GM19239 (cell line): Measurements from ENCODE around the gene MCC.
A peak's percentile ranks its signal among the peaks of the same experiment; 100 is the strongest.

Source experiments
- DNase-seq: peaks from one replicate; pipeline ENCODE4 v3.0.0; 2011; ENCODE audit warnings: low spot score; ENCODE audit not compliant: insufficient read length
- FAIRE-seq: peaks from 2 replicates; lab custom pipeline; 2011; peaks lifted over from hg19 to GRCh38; lab: Jason Lieb, UNC

MCC gene

GRCh38 chr5:113031104-113031503, 457.1 kb downstream of the MCC start:
- FAIRE-seq: no peak
- no peak for DNase-seq

DNA sequence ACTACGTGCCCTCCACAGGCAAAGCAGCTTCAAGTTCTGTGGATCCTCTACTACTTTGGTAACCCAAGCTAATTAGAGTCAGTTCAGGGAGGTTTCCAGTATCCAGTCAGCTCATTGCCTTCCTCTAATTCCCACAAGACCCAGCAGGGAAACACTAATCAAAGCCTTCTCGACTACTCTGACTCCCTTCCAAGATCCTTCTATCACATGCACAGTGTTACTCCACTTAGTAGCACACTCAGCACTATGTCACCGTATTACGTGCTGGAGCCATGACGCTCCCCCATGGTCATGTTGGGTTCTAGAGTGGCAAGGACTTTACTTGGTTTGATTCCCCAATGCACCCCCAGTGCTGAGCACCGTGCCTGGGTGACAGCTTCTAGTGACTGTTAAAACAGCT, 458.6 kb downstream of the MCC start:
- FAIRE-seq (no peak), DNase-seq (no peak)

GRCh38 chr5:113027431-113027830, 460.8 kb downstream of the MCC start:
- FAIRE-seq: no peak
- DNase-seq: no peak

DNA sequence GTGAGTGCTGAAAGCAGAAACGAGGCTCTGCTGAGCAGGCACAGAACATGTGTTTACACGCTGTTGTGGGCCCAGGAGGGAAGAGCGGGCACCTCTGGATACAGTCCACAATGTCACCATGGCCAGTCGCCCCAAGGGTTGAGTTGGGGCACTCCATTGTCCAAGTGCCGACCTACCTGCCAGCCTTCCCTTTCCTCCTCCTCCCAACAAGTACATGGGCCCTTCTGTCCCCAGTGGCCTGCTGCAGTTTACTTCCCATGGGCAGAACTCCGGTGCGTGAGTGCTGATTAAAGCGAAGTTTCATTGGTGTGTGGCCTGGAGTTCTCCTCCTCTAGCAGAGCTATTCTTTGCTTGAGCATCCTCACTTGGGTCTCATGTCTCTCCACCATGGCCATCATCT, 461.2 kb downstream of the MCC start:
- no peak for DNase-seq
- no peak for FAIRE-seq

- no peak for DNase-seq
Measured at GRCh38 chr5:113026211-113026610, 462.0 kb downstream of the MCC start.

GRCh38 chr5:113025596-113025995, 462.7 kb downstream of the MCC start:
- no peak for DNase-seq
- no peak for FAIRE-seq

More at GRCh38 chr5:113026211-113026610, 462.0 kb downstream of the MCC start:
- no peak for FAIRE-seq

GRCh38 chr5:113024076-113024697, 464.1 kb downstream of the MCC start:
- DNase-seq (no peak), FAIRE-seq (no peak)

- FAIRE-seq (peak; percentile 79), DNase-seq (no peak)
Measured at GRCh38 chr5:113022661-113023060, 465.6 kb downstream of the MCC start.

DNA sequence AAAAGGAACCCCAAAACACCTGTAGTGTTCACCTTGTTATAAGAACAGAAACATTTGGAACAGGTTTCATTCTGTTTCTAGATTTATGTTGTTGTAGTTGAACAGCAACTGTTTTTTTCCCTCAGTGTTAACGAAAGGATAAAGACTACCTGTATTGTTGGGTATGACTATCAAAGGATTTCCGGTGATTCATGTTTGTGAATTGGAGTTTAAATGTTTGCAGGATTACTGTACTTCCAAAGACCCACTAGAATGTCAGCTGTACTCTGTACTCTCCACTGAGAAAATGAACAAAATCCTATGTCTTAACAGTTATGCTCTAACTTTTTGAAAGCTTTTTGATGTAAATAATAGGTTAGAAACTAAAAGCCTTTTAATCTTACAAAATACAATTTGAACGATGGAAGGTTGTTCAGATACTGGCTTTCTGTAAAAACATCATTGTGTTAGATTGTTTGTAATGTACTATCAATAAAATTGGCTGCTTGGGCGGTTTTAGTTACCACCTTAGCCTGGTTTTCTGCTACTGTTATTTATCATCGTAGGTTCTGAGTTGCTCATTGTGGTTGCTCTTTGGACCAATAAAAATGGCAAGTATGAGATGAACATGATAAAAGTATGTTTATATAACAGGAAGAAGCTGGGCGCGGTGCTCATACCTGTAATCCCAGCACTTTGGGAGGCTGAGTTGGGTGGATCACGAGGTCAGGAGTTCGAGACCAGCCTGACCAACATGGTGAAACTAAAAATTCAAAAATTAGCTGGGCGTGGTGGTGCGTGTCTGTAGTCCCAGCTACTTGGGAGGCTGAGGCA, 467.6 kb downstream of the MCC start:
- FAIRE-seq (no peak), DNase-seq (no peak)

GRCh38 chr5:113017881-113018635, 470.2 kb downstream of the MCC start:
- DNase-seq (no peak), FAIRE-seq (no peak)

DNA sequence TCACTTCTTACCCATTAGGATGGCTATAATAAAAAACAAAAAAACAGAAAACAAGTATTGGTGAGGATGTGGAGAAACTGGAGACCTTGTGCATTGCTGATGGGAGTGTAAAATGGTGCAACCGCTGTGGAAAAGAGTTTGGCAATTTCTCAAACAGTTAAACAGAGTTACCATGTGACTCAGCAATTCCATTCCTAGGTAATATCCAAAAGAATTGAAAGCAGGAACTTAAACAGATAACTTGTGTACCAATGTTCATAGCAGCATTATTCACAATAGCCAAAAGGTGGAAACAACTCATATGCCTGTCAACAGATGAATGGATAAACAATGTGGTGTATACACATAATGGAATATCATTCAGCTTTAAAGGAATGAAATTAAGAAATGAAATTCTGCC, 482.8 kb downstream of the MCC start:
- FAIRE-seq: no peak
- no peak for DNase-seq

DNA sequence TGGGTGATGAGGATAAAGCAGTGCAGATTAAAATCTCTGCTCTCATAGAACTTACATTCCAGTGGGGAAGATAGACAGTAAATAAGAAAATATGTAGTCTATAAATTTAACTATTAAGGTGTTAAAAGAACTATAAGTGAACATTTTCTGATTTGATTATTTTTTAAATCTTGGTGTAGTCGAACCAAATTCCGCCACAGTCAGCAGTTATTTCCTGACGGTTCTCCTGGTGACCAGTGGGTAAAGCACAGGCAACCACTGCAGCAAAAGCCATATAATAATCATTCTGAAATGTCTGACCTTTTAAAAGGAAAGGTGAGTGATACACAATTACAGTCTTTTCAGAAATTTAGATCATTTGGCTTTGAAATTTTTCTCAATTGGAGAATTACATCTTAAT, 484.5 kb downstream of the MCC start:
- FAIRE-seq: no peak

DNA sequence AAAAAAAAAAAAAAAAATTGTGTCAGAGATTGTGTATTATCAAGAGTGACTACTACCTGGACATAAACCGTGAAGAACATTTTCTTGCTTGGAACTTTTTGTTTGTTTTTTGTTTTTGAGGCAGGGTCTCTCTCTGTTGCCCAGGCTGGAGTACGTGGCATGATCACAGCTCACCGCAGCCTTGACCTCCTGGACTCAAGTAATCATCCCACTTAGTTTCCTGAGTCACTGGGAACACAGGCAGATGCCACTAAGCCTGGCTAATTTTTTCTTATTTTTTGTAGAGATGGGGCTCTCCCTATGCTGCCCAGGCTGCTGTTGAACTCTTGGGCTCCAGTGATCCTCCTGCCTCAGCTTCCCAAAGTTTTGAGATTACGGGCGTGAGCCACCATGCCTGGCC, 485.8 kb downstream of the MCC start:
- FAIRE-seq: no peak

More for the DNA sequence above, 484.5 kb downstream of the MCC start:
- DNase-seq: no peak

DNA sequence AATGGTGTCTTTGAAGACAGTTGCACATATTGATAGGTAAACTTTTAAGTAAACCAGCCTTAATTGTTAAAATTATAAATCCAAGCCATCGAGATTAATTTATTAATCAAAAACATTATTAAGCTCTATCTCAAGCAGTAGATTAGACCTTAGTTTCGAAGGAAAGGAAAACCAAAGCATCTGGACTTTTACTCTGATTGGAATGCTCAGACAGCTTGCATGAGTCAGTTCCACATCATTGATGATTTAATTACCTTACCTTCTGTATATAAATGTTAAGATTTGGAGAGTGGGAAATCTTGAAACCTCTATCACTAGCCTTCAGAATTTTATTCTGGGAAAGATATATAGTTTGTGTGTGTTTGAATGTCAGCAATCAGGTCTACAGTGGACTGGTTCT, 487.8 kb downstream of the MCC start:
- no peak for FAIRE-seq
- DNase-seq: no peak

More for the DNA sequence above, 485.8 kb downstream of the MCC start:
- no peak for DNase-seq

DNA sequence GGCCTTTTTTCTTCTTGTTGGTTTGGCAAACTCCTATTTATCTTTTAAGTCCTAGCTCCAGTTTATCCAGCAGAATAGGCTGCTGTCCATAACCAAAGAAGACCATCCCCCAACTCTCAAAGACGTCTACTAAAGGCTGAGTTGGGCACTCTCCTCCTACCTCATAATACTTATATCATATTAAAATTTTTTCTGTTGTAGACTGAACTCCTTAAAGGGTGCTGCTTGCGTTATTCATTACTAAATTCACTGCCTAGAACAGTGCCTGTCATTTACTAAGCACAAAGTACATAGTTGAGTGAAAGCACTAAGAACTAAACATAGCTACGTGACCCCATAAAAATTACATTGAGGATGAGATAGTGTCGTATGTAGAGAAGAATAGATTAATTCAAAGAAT, 490.0 kb downstream of the MCC start:
- DNase-seq: no peak
- FAIRE-seq: no peak

- FAIRE-seq (no peak), DNase-seq (no peak)
Measured at GRCh38 chr5:112996830-112997374, 491.4 kb downstream of the MCC start.

GRCh38 chr5:112995764-112996618, 492.3 kb downstream of the MCC start:
- FAIRE-seq (peak; percentile 97), DNase-seq (peak; percentile 30)

GRCh38 chr5:112986224-112986623, 502.0 kb downstream of the MCC start:
- FAIRE-seq (no peak), DNase-seq (no peak)

DNA sequence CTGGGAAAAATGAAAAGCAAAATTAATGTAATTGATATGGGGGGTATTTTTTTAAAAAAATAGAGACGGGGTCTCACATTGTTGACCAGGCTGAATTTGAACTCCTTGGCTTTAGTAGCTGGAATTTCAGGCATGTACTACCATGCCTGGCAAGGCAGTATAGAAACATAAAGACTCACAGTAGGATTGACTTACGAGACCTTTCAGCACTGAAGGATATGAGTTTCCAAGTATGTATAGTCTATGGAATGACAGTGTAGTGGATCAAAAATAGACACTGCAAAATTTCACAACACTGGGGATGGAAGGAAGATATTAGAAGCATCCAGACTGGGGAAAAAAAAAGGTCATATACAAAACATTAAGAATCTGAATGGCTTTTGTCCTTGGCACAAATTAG, 504.9 kb downstream of the MCC start:
- DNase-seq (no peak), FAIRE-seq (no peak)

DNA sequence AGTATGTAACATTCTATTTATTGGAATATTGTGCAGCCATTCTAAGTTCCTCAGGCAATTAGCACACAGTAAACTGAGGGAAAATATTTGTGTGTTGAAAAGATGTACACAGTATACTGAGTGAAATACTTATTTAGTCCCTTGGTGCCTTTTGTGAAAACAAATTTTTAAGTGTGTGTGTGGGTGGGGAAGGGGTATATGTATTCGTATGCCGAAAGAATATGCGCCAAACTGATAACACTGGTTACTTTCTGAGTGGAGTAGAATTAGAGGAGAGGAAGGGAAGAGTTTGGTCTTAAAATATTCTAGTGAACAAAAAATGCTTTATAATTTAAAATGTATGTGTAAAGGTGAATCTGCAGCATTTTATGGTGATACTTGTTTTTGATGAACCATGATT, 508.5 kb downstream of the MCC start:
- DNase-seq (no peak), FAIRE-seq (no peak)
